Measurements from ENCODE around the gene VMAC. TPM values are rescaled to one million over a fixed set of nuclear protein-coding genes. Genes with fewer than 3 reads are reported as not detected.

Gene VMAC
- total and polyA plus RNA-seq, 2 experiments from 2014 or later, result 2.1 to 4.4 TPM

DNA sequence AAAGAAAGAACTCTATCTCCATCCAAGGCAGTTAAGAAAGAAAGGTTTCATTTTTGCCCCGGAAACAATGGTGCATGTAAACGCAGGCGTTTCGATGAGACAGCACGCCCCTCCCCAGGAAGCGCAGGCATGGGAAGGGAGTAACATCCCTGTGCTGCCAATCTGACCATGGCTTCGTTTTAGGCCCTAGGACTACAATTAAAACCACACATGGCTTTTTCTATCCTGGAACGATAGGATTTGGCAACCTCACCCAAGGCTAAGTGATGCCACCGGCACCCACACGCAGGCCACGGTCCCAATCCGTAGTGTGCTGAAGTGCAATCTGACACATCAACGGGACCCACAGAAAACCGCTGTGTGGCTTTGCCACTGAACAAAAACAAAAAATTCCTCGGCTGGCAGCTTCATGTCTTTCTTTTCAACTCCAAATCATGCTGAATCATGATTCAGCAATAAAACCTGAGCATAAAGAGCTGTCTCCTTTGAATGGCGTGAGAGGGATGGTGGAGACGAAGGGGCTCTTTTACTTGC is 49.1 kb downstream of the VMAC start:
- Histone ChIP-seq H3K9ac (peak overlapping the region; percentile 64), H4K20me1 (ENCODE audit: insufficient read depth) (peaks cover 4% of the 10 kb centered on the region; the same call in 1 of the 2 replicates), H2AFZ (peak overlapping the region; percentile 18; the same call in 1 of the 2 replicates)

DNA sequence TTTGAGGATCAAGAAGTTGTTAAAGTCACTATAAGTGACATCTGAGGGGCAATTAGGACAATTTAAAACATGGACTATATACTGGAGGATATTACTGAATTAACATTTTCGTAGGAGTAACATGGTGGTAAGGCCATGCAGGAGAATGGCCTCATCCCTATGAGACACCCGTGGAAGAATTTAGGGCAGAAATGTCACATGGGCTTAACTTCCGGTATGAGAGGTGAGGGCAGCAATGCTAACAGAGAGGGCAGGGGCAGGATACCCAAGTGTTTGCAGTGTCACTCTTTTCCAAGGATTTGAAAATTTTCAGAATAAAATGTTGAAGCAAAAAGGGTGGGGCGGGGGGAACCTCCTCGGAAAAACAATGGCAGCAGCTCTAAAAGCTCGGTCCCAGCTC is 49.6 kb downstream of the VMAC start:
- DNase-seq, result peak; percentile 74
- peak overlapping the region; percentile 88 for H3K27ac ChIP-seq
- peaks cover 35% of the 10 kb centered on the region for H3K4me1 ChIP-seq (ENCODE audit: insufficient read depth)
- H3K9ac ChIP-seq, result peak overlapping the region; percentile 64
- H3K9me2 ChIP-seq (ENCODE audit: insufficient read depth), result no peaks in the 10 kb centered on the region
- H3K4me2 ChIP-seq (ENCODE audit: unreplicated experiment), result peak overlapping the region; percentile 56
- peak overlapping the region; percentile 35; the same call in 1 of the 2 replicates for H3K4me3 ChIP-seq
- peak overlapping the region; percentile 45 for H2AFZ ChIP-seq
- peaks cover 4% of the 10 kb centered on the region; the same call in 1 of the 2 replicates for H4K20me1 ChIP-seq (ENCODE audit: insufficient read depth)
- H3F3A ChIP-seq (ENCODE audit: insufficient read depth), result peaks cover 55% of the 10 kb centered on the region
- TF ChIP-seq EZH2 (IDR thresholded peaks at IDR 0.05; ENCODE audit: insufficient read depth, poor library complexity, severe bottlenecking) (no peak), EZH2phosphoT487 (IDR thresholded peaks at IDR 0.05; ENCODE audit: insufficient read depth, low read depth) (no peak)
- 0 out of 2 replicates have a peak, but pooled peaks cover 3% of the 10 kb centered on the region for H3K36me3 ChIP-seq (ENCODE audit: low read depth)
- H3K9me3 ChIP-seq (ENCODE audit: low read depth), result no peaks in the 10 kb centered on the region
- H3K79me2 ChIP-seq (ENCODE audit: insufficient read depth), result peaks cover 100% of the 10 kb centered on the region
- in situ Hi-C loops (cut with MboI), result no loop called here
- WGBS, 2 experiments (ENCODE audit: low coverage in 1 of 2, low lambda C conversion rate in 2 of 2, missing lambda C conversion rate in 2 of 2), result 18 to 21% methylated on average over 6 of the region's 6 CpGs
- H3K27me3 ChIP-seq (replicated peaks; ENCODE audit: insufficient read depth), result no peaks in the 10 kb centered on the region

More for the DNA sequence above, 49.1 kb downstream of the VMAC start:
- no peaks in the 10 kb centered on the region for H3K27me3 ChIP-seq (replicated peaks; ENCODE audit: insufficient read depth)
- H3K4me1 ChIP-seq (ENCODE audit: insufficient read depth), result peaks cover 35% of the 10 kb centered on the region
- in situ Hi-C loops (cut with MboI), result no loop called here
- peak overlapping the region; percentile 88 for H3K27ac ChIP-seq
- H3K9me3 ChIP-seq (ENCODE audit: low read depth), result no peaks in the 10 kb centered on the region
- no peak for TF ChIP-seq EZH2 (IDR thresholded peaks at IDR 0.05; ENCODE audit: insufficient read depth, poor library complexity, severe bottlenecking)
- no peak for TF ChIP-seq EZH2phosphoT487 (IDR thresholded peaks at IDR 0.05; ENCODE audit: insufficient read depth, low read depth)
- H3K9me2 ChIP-seq (ENCODE audit: insufficient read depth), result no peaks in the 10 kb centered on the region
- H3F3A ChIP-seq (ENCODE audit: insufficient read depth), result peaks cover 55% of the 10 kb centered on the region
- 0 out of 2 replicates have a peak, but pooled peaks cover 3% of the 10 kb centered on the region for H3K36me3 ChIP-seq (ENCODE audit: low read depth)
- H3K4me2 ChIP-seq (ENCODE audit: unreplicated experiment), result peak overlapping the region; percentile 56
- peak overlapping the region; percentile 35 for H3K4me3 ChIP-seq
- WGBS, 2 experiments (ENCODE audit: low coverage in 1 of 2, low lambda C conversion rate in 2 of 2, missing lambda C conversion rate in 2 of 2), result 13 to 16% methylated on average over 17 of the region's 17 CpGs
- peak; percentile 73 for DNase-seq
- H3K79me2 ChIP-seq (ENCODE audit: insufficient read depth), result peaks cover 100% of the 10 kb centered on the region

DNA sequence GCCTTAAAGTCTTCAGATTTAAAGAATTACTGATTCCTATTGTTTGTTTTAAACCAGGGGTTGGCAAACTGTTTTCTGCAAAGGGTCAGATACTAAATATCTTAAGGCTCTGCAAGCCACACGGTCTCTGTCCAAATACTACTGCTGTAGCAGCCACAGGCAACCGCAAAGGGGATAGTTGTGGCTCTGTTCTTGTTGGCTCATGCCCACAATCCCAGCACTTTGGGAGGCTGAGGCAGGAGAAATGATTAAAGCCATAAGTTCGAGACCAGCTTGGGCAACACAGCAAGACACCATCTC is 50.9 kb downstream of the VMAC start:
- Histone ChIP-seq H3F3A (ENCODE audit: insufficient read depth) (peaks cover 53% of the 10 kb centered on the region), H3K4me3 (no peak overlapping the region), H3K27ac (peak overlapping the region; percentile 88), H3K4me1 (ENCODE audit: insufficient read depth) (peaks cover 35% of the 10 kb centered on the region), H3K9me3 (ENCODE audit: low read depth) (no peaks in the 10 kb centered on the region), H3K4me2 (ENCODE audit: unreplicated experiment) (no peak overlapping the region), H2AFZ (no peak overlapping the region), H3K27me3 (replicated peaks; ENCODE audit: insufficient read depth) (no peaks in the 10 kb centered on the region), H3K36me3 (ENCODE audit: low read depth) (no peaks in the 10 kb centered on the region), H3K9ac (no peak overlapping the region), H3K9me2 (ENCODE audit: insufficient read depth) (no peaks in the 10 kb centered on the region), H4K20me1 (ENCODE audit: insufficient read depth) (peaks cover 4% of the 10 kb centered on the region; the same call in 1 of the 2 replicates), H3K79me2 (ENCODE audit: insufficient read depth) (peaks cover 100% of the 10 kb centered on the region)
- DNase-seq, result peak; percentile 52
- 28 to 36% methylated on average over 3 of the region's 3 CpGs for WGBS, 2 experiments (ENCODE audit: low coverage in 1 of 2, low lambda C conversion rate in 2 of 2, missing lambda C conversion rate in 2 of 2)
- in situ Hi-C loops (cut with MboI), result no loop called here
- no peak for TF ChIP-seq EZH2 (IDR thresholded peaks at IDR 0.05; ENCODE audit: insufficient read depth, poor library complexity, severe bottlenecking)
- TF ChIP-seq EZH2phosphoT487 (IDR thresholded peaks at IDR 0.05; ENCODE audit: insufficient read depth, low read depth), result no peak

DNA sequence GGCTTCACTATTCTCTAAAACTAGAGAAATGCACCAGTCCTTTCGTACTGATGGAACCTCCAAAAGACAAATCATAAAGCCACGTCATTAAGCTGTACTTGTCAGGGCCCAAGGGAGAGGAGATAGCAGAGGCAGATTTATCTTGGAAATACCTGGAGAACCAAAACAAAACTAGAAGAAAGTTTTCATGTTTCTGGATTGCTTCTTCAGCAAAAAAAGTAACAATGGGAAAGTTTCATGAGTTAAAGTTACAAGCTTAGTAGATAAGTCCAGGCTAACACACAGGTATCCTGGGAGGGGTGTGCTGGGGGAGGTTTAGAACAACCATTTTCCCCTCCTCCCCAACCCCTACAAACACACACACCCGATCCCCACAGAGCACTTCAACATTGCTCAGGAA is 51.7 kb downstream of the VMAC start:
- DNase-seq, result no peak
- no peak overlapping the region for H3K27ac ChIP-seq
- H3K9ac ChIP-seq, result no peak overlapping the region
- WGBS, 2 experiments (ENCODE audit: low coverage in 1 of 2, low lambda C conversion rate in 2 of 2, missing lambda C conversion rate in 2 of 2), result 66 to 70% methylated on average over 3 of the region's 3 CpGs
- H3K27me3 ChIP-seq (replicated peaks; ENCODE audit: insufficient read depth), result no peaks in the 10 kb centered on the region
- no peak overlapping the region for H3K4me2 ChIP-seq (ENCODE audit: unreplicated experiment)
- H3K4me3 ChIP-seq, result no peak overlapping the region
- H3K4me1 ChIP-seq (ENCODE audit: insufficient read depth), result peaks cover 35% of the 10 kb centered on the region
- in situ Hi-C loops (cut with MboI), result no loop called here
- TF ChIP-seq EZH2 (IDR thresholded peaks at IDR 0.05; ENCODE audit: insufficient read depth, poor library complexity, severe bottlenecking) (no peak), EZH2phosphoT487 (IDR thresholded peaks at IDR 0.05; ENCODE audit: insufficient read depth, low read depth) (no peak)
- H4K20me1 ChIP-seq (ENCODE audit: insufficient read depth), result peaks cover 4% of the 10 kb centered on the region; the same call in 1 of the 2 replicates
- H3F3A ChIP-seq (ENCODE audit: insufficient read depth), result peaks cover 46% of the 10 kb centered on the region
- no peaks in the 10 kb centered on the region for H3K9me3 ChIP-seq (ENCODE audit: low read depth)
- H3K79me2 ChIP-seq (ENCODE audit: insufficient read depth), result peaks cover 100% of the 10 kb centered on the region
- H2AFZ ChIP-seq, result no peak overlapping the region
- no peaks in the 10 kb centered on the region for H3K9me2 ChIP-seq (ENCODE audit: insufficient read depth)
- H3K36me3 ChIP-seq (ENCODE audit: low read depth), result no peaks in the 10 kb centered on the region

Measured in GM23248 (cell line).